ENCODE measurements around the gene ZNF529.
A peak's percentile ranks its signal among the peaks of the same experiment; 100 is the strongest.

DNA sequence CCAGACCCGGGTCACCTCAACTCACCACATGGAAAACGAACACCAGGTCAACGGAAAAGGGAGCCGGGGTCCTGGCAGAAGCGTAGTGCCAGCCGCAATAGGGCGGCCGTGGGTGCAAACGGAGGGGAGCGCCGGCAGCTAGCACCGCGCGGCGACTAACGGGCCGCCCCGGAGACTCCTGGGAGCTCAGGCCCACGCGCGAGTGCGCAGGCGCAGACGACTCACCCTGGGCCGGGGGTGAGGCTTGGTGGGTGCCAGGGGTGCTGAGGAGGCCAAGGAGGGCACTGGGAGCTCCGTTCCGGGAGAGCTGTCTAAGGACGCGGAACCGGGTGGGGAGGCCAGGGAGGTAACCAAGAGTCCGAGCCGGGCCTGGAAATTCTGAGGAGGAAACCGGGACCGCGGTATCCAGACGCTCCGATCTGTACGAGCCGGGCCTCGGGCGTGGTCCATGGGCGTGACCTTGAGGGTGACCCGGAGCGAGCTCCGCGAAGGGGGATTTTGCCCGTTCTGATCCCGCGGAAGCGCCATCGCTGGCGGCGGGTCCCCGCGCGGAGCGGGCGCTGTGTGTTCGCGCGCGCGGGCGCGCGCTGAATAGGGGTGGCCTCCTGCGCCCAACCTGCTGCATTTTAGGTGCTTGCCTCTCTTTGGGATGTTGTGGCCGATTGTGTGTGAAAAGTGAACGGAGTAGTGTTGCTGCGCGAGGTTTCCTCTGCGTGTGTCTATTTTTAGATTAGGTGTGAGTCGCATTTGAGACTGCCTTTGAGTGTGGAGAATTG lies 32.2 kb upstream of the ZNF529 start, which contains the start of gene ZNF382:
- TF ChIP-seq, protein P1, sequence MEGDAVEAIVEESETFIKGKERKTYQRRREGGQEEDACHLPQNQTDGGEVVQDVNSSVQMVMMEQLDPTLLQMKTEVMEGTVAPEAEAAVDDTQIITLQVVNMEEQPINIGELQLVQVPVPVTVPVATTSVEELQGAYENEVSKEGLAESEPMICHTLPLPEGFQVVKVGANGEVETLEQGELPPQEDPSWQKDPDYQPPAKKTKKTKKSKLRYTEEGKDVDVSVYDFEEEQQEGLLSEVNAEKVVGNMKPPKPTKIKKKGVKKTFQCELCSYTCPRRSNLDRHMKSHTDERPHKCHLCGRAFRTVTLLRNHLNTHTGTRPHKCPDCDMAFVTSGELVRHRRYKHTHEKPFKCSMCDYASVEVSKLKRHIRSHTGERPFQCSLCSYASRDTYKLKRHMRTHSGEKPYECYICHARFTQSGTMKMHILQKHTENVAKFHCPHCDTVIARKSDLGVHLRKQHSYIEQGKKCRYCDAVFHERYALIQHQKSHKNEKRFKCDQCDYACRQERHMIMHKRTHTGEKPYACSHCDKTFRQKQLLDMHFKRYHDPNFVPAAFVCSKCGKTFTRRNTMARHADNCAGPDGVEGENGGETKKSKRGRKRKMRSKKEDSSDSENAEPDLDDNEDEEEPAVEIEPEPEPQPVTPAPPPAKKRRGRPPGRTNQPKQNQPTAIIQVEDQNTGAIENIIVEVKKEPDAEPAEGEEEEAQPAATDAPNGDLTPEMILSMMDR (IDR thresholded peaks at IDR 0.05), result no peak
- peak; percentile 46 to 66 for TF ChIP-seq POLR2A (IDR thresholded peaks at IDR 0.05)
